ENCODE data around the gene CDON.

DNA sequence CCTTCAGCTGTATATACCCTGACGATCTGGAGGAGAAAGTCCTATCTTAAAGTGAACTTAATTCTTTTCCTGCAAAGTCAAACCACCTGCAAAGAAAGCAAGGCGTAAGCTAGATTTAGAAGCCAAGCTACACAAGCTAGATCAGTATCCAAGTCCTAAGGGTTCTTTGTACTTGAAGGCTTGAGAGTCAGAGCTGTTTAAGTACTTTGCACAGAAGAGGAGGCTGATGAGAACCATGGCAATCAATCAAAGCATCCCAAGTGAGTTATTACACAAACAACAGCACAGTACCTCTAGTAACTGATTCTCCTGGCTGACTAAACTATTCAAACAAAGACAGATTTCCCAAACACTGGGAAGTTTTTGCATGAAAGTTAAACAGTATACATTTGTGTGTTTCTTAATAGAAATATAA, 1.9 kb downstream of the CDON start:
- TF ChIP-seq, protein P1, sequence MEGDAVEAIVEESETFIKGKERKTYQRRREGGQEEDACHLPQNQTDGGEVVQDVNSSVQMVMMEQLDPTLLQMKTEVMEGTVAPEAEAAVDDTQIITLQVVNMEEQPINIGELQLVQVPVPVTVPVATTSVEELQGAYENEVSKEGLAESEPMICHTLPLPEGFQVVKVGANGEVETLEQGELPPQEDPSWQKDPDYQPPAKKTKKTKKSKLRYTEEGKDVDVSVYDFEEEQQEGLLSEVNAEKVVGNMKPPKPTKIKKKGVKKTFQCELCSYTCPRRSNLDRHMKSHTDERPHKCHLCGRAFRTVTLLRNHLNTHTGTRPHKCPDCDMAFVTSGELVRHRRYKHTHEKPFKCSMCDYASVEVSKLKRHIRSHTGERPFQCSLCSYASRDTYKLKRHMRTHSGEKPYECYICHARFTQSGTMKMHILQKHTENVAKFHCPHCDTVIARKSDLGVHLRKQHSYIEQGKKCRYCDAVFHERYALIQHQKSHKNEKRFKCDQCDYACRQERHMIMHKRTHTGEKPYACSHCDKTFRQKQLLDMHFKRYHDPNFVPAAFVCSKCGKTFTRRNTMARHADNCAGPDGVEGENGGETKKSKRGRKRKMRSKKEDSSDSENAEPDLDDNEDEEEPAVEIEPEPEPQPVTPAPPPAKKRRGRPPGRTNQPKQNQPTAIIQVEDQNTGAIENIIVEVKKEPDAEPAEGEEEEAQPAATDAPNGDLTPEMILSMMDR (IDR thresholded peaks at IDR 0.05; ENCODE audit: low read length) = no peak
- TF ChIP-seq EZH2 (IDR thresholded peaks at IDR 0.05; ENCODE audit: borderline replicate concordance, low read length) = no peak
